ENCODE data around the gene FRY.

The FRY gene

DNA sequence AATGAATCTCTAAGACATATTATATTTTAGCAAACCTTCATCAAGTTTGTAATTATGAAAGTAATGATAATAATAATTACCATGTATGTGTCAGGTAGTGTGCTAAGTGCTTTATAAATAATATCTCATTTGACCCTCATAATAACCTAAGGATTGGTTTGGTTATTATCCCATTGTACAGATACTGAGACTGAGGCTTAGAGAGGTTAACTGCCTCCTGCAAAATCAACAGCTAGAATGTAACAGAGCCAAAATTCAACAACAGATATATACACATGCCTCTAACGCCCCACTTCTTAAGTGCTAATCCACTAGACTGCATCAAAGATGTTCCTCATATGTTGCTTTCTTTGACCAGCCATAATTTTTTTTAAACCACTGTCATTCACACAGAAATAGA is 142.8 kb downstream of the FRY start:
- no peak for DNase-seq (ENCODE audit: low read depth in 2 of 2)

DNA sequence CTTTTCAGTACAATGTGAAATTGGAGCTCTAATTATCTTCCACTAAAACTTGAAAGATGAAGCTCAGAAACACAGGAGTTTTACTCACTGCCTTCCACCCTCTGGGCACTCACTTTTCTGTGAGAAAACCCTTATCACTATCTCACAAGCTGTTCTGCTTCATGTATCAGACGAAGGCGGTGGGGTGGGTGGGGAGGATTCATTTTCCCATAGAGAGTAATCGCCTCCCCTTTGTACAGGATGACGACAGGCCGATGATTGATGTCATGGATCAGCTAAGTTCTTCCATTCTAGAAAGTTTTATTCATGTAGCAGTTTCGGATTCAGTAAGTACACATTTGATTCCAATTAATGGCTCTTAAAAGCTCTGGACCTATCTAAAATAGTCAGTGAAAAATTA is 143.7 kb downstream of the FRY start:
- DNase-seq (ENCODE audit: low read depth in 2 of 2), result no peak

DNA sequence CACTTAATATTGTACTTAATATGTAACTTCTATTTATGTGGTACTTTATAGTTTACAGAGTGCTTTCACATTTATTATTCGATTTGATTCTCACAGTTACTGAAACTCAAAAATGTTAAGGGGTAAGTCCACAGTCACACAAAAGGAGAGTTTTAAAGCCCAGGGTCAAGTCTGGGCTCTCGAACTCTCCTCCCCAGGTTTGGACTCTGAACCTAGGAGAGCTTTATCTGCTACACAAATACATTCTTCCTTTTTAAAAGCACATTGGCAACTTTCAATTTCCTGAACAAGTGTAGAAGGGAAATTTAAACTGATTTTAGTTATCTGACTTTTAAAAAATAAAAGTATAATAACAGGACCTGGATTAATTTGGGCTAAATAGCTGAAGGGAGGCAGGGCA is 144.4 kb downstream of the FRY start:
- no peak for DNase-seq (ENCODE audit: low read depth in 2 of 2)

DNA sequence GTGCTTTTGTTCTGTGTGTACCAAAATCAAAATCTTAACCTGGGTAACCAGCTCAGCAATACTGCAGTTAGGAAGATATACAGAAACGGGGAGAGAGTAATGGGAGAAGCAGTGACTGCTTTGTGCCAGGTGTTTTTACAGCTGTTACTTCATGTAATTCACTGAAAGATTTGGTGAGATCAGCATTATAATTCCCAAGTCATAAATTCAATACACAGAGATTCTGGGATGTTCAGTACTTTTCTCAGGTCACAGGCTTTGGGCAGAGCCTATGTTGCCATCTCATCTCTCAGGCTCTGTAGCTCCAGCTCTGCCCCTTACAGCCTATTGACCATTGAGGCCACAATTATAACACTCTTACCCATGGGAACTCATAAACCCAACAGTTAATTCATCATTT is 145.1 kb downstream of the FRY start:
- no peak for DNase-seq (ENCODE audit: low read depth in 2 of 2)

DNA sequence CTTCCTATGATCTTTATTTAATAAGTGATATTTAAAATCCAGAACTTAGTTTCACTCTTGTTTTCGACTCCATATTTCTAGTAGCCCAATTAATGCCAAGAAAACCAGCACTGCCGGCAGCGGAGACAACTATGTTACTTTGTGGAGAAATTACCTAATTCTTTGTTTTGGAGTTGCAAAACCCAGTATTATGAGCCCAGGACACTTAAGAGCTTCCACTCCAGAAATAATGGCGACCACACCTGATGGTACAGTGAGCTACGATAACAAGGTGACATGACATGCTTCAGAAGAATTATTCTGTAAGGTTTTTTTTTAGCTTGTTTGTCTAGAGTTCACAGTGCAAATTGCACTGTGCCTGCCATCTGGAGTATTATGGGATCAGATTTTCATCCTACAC is 147.2 kb downstream of the FRY start:
- DNase-seq (ENCODE audit: low read depth in 2 of 2), result no peak

DNA sequence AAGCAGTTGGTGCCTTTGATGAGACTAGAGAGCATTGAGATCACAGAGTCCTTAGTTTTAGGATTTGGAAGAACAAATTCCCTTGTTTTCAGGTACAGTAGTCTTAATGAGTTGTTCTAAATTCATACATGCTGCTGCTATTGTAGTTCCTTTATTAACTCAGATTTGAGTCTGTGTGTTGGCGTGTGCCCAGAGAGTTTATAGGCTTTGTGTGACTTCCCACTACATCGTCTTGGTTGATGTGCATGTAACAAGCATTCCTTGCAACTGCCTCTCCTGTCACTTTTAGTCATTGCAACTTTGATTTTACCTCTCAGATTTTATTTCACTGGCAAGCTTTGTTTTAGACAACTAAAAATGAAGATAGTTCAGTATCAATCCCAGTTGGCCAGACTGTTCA is 148.1 kb downstream of the FRY start:
- DNase-seq (ENCODE audit: low read depth in 2 of 2), result no peak

DNA sequence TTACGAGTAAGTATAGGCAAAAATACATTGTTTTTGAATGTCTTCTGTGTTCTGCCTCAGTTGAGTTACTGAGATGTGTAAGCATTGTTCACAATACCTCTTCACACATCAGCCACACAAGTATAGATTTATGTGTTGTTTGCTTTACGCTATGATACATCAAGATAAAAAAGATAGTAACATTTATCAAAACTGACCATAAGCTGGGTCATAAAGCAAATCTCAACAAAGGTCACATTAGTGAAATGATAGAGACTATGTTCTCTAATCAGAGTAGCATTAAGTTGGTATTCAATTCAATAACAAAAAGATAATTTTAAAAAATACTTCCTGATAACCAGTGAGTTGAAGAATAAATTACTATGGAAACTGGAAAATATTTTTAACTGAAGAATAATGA is 156.1 kb downstream of the FRY start:
- DNase-seq (ENCODE audit: low read depth in 2 of 2), result no peak

DNA sequence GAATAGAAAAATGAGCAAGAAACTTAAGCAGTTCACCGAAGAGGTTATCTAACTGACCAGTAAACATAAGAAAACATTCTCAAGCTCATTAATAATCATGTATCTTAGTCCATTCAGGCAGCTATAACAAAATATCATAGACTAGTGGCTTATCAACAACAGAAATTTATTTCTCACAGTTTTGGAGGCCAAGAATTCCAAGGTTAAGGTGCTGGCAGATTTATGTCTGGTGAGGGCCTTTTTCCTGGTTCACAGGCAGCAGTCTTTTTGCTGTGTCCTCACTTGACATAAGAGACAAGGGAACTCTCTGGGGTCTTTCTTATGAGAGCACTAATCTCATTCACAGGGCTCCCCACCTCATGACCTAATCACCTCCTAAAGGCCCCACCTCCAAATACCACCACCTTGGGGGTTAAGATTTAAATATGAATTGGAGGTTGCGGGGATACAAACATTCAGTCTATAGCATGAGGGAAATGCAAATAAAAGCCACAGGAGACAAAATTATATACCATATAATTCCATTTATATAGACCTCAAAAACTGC is 160.0 kb downstream of the FRY start:
- DNase-seq (ENCODE audit: low read depth in 2 of 2), result no peak

DNA sequence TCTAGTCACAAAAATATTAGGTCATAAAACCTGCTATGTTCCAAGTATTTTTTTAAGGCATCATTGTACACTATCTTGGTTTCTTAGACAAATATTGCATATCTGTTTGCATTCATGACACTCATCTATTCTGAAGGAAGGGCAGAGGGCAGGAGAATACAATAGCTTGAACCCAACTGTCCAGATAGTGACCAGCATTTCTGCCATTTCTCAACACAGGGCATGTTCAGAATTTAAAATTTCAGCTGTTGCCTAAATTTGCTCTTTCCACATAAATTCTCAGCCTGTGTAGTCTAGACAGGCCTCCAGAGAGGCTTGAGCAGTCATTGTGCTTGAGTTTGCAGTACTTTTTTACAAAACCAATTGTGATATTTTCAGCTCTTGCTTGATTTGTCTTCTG is 164.1 kb downstream of the FRY start:
- DNase-seq (ENCODE audit: low read depth in 2 of 2), result no peak

DNA sequence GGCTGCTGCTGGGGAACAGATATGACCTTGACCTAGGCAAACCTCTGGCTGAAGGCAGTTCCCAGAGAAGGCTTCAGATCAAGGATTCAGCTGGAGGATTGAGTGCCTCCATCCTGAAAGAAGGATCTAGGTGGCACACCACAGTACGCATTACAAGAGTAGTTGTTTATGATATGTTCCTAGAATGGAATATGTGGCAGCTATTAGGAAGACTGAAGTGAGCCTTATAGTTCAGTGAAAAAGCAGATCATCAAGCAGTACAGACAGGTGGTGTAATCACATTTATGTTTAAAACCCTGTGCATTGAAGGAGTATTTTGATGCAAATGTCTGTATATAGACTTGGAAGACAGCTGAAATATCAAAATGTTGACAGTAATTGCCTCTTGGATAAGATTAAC is 167.6 kb downstream of the FRY start:
- no peak for DNase-seq (ENCODE audit: low read depth in 2 of 2)

DNA sequence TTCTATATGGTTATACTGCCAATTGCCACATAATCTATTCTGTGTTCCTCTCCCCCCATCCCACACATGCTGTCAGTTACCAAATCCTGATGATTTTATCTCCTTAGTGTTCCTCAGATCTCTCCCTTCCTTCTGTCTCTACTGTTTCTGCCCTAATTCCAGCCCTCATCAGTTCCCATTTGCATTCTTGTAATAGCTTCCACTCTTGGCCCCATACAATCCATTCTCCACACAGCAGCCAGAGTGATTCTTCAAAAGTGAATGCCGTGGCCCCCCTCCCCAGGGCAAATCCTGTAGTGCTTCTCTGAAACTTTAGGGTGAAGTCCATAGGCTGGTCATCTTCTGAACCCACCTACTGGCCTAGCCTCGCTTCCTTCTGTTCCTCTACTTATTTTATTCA is 169.2 kb downstream of the FRY start:
- DNase-seq (ENCODE audit: low read depth in 2 of 2), result no peak

DNA sequence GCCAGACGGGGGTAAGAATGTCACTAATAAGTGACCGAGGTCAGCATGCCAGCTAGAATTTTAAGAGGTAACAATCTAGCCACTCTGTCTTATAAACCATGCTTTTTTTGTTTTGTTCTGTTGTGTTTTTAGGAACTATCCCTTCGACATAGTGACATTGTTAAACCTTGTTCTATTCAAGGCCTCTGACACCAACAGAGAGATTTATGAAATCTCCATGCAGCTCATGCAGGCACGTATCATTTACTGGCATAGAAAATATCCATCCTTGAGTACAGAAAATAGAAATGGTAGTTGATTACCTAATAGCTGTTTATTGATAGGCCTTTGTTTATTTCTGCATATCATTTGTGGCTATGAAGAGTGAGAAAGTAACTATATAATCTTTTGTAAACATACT is 170.2 kb downstream of the FRY start:
- no peak for DNase-seq (ENCODE audit: low read depth in 2 of 2)

DNA sequence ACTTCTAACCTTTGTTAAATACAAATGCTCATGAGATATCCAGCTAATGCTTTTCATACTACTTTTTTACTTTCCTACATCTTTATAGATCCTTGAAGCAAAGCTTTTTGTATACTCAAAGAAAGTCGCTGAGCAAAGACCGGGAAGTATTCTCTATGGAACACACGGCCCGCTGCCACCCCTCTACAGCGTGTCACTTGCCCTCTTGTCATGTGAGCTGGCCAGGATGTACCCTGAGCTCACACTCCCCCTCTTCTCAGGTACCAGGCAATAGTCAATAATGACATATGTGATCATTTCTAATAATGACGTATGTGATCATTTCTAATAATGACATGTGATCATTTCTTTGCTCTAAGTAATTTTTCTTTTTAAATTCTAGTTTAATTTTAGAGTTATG is 170.7 kb downstream of the FRY start:
- no peak for DNase-seq (ENCODE audit: low read depth in 2 of 2)

DNA sequence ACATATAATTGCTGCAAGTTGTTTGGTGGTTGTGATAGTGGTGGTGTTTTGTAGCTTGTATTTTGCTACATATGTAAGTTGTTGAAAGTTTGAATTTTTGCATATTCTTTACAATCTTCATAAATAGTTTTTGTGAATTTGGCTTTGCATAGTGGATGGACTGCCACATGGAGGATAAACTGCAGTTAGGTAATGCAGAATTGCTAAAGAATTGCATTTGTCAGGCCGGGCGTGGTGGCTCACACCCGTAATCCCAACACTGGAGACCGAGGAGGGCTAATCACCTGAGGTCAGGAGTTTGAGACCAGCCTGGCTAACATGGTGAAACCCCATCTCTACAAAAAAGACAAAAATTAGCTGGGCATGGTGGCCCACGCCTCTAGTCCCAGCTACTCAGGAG is 171.6 kb downstream of the FRY start:
- no peak for DNase-seq (ENCODE audit: low read depth in 2 of 2)

DNA sequence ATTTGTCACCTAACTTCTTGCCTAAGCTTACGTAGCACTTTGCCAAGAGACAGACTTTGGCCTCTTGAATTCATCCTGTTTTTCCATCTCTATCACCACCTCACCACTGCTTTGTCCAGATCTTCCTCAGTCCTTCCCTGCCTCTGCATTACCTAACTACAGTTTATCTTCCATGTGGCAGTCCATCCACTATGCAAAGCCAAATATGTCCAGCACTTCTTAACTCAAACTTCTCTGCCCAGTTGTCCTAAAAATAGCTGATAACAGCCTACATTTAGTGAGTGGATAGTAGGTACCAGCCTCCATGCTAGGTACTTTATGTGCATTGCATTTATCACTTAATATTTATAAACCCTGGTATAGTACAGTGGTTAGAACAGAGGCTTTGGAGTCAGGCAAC is 172.2 kb downstream of the FRY start:
- DNase-seq (ENCODE audit: low read depth in 2 of 2), result no peak

DNA sequence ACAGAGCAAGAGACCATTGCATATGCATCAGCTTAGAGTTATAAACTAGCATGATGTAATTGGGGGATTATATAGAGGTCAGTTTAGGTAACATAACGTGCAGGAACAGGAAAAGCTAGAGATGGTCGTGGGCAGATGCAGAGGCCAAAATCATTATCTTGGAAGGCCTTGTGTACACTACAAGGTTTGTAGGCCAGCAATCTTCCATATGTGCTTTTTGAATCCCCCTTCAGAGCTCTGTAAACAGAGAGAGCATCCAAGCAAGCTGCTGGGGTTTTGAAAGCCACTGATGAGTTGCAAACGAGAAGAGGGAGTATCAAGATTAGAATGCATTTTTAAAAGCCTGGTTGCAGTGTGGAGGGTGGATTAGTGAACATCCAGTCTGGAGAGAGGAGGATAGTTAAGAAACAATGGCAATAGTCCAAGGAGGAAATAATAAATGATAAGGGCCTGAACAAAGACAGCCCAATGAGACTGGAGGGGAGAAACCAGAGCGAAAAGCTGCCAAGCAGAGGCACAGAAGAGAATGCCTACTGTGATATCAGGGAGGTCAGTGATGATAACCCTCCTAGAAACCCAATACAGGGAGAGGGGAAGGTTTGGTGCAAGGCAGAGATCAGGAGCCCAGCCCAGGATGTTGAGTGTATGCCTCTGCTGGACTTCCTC is 174.0 kb downstream of the FRY start:
- no peak for DNase-seq (ENCODE audit: low read depth in 2 of 2)

DNA sequence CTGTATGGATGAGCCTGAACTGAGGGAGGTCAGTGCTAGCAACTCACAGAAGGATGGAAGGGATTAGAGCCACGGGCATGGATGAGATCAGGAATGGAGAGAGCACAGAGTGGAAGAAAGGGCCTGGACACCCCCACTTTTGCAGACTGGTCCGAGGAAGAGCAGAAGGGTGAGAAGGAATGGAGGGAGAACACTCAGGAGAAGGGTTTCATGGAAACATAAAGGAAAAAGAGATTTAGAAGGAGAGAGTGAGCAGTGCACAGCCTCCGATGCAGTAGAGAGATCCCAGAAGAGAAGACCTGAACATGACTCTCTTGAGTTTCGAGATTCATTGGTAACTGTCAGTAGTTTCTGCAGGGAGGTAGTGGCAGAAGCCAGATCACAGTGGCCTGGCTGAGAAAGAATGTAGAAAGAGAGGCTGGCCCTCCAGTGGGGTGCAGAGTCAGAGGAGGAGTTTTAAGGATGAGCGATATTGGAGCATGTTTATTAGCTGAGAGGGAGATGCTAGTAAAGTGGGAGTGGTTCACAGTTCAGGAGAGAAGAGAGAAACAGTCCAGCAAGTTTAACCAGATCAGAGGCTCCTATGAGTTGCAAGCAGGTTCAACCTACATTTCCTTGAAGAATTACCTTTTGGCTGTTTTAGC is 174.6 kb downstream of the FRY start:
- DNase-seq (ENCODE audit: low read depth in 2 of 2), result no peak

DNA sequence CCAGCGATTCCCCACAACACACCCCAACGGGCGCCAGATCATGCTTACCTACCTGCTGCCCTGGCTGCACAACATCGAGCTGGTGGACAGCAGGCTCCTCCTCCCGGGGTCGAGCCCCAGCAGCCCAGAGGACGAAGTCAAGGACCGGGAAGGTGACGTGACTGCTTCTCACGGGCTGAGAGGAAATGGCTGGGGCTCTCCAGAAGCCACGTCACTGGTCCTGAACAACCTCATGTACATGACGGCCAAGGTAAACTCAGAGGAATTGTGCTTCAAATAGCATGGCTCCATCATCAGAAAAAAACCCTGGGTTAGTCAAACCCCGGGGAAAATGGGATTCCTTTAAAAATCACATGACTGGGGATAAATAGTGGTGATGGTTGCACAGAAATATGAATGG is 177.3 kb downstream of the FRY start:
- DNase-seq (ENCODE audit: low read depth in 2 of 2), result no peak

DNA sequence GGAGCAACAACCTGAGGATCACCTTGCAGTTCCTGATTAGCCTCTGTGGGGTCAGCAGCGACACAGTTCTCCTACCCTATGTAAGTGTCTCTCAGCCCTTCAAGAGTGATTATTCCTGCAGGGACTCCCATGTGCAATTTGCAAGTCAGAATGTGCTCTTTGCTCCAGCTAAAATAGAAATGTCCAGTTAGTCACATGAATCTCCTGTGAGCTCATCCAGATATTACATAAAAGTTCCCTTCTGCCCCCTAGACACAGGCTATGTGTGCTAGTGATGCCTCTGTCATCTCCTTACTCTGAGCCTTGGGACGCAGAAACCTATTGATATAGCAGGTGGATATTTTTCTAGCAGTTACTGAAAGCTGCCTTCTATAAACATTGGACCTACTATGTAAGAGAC is 178.1 kb downstream of the FRY start:
- DNase-seq (ENCODE audit: low read depth in 2 of 2), result no peak

DNA sequence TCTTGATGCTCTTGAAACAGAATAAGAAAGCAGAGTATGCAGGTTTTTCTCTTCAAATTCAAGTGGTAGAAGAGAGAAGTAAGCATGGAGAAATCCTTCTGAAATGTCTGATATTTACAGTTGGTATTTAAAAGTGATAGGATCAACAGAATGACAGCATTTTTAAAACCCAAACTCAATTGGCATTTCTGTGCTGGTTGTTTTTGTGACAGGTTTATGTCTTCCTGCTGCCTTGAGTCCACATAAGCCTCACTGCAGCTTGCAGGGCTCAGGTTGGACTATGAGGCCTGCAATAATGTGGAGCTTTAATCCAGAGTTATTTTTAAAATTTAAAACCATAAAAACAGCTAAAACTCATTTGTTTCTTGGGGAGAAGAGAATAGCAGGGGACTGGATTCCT is 178.5 kb downstream of the FRY start:
- no peak for DNase-seq (ENCODE audit: low read depth in 2 of 2)

DNA sequence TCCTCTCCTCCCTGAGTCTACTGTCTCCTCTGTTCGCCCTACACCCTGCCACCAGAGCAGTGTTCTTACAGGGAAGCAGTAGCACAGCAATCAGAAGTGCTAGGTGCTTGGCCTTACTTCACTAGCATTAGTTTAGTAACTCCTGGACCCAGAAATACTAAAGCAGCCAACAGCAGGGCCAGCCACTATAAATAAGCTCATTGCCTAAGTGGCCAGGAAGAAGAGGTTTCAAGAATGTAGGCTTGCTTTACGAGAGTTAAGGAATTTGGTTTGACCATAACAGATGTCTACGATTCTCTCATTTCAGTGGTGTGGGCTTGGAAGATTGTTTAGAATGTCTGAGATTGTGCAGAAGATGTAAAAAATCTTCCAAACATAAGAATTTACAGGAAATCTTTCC is 180.2 kb downstream of the FRY start:
- DNase-seq (ENCODE audit: low read depth in 2 of 2), result no peak

DNA sequence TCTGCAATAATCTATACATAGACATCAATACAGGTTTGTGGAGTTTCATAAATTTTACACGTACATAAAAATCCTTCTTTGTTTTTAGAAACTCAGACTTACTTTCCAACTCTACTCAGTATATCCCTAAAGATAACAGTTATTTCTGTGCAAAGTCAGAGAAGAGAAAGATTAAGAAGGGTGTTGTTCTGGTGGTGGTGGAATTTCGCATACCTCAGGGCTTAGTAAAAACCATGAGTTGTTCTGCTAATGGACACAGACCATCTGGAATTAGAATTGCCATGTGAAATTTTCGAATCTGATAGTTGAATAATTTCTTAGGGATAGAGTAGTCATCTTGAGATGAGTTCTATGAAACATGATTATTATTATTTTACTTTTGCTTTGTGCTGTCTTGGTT is 180.8 kb downstream of the FRY start:
- no peak for DNase-seq (ENCODE audit: low read depth in 2 of 2)

DNA sequence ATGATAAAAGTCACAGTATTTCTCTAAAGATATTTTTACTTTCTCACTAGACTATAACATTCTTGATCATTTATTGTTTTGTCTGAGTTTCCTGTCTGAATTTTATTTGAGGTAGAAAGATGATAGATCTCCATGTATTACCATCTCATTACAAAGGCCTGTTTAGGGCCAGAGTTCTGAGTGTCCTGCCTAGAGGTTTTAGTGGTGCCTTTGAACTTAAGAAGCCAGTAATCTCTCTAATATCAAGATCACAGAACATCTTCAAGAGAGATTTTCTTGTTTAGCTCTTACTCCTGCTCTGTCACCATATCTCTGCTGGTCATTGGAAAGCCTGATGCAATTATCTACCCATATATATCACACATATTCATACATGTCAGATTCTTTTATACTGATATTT is 182.1 kb downstream of the FRY start:
- no peak for DNase-seq (ENCODE audit: low read depth in 2 of 2)

DNA sequence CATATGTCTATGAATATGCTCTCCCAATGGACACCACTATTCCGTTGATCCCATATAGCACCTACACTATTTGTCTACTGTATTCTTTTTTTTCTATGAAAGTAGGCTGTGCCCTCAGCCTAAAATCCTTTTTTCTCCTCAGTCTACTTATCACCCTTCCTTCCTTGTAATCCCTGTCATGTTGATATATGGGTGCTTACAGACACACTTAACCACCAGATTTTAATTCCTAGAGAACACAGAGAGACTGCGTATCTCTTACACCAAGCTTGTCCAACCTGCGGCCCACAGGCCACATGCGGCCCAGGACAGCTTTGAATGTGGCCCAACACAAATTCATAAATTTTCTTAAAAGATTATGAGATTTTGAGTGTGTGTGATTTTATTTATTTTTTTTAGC is 182.5 kb downstream of the FRY start:
- no peak for DNase-seq (ENCODE audit: low read depth in 2 of 2)
